ENCODE data around the gene MRPL55. TPM values are rescaled to one million over a fixed set of nuclear protein-coding genes. Genes with fewer than 3 reads are reported as not detected.

MRPL55 gene
- total RNA-seq, 4 donors from 2014 or later = 23.5 to 125 (median 87.5) TPM

DNA sequence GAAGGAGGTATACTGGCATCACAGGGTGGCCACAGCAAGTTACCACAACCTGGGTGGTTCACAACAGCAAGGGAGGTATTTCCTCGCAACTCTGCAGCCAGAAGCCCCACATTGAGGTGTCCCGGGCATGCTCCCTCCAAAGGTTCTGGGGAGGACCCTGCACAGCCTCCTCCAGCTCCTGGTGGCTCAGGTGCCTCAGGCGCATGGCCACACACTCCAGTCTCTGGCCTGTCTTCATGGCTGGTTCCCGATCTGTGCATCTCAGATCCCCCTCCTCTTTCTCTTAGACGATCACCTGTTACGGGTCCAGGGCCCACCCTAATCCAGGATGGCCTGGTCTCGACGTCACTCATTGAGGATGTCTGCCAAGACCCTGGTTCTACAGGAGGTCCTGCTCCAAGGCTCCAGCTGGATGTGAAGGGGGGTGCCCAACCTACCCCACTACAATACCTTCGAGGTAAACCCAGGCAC is 33.3 kb downstream of the MRPL55 start:
- Histone ChIP-seq H3K4me3 (replicated peaks in 1 of 3) (no peak overlapping the region), H3K9me3 (no peaks in the 10 kb centered on the region), H3K27me3 (no peaks in the 10 kb centered on the region), H3K36me3 (no peaks in the 10 kb centered on the region), H3K27ac (no peak overlapping the region), H3K4me1 (peaks cover 0 to 11% of the 10 kb centered on the region in 2 donors)
- intact Hi-C loops (cut with DNase I) = no loop called here
- no peak for DNase-seq
- 76 to 83% methylated on average over 1 to 8 of the region's 9 CpGs for WGBS, 2 donors
- TF ChIP-seq, protein P1, sequence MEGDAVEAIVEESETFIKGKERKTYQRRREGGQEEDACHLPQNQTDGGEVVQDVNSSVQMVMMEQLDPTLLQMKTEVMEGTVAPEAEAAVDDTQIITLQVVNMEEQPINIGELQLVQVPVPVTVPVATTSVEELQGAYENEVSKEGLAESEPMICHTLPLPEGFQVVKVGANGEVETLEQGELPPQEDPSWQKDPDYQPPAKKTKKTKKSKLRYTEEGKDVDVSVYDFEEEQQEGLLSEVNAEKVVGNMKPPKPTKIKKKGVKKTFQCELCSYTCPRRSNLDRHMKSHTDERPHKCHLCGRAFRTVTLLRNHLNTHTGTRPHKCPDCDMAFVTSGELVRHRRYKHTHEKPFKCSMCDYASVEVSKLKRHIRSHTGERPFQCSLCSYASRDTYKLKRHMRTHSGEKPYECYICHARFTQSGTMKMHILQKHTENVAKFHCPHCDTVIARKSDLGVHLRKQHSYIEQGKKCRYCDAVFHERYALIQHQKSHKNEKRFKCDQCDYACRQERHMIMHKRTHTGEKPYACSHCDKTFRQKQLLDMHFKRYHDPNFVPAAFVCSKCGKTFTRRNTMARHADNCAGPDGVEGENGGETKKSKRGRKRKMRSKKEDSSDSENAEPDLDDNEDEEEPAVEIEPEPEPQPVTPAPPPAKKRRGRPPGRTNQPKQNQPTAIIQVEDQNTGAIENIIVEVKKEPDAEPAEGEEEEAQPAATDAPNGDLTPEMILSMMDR (IDR thresholded peaks at IDR 0.05) = no peak
- no peak for TF ChIP-seq POLR2A (IDR thresholded peaks at IDR 0.05)

- peaks cover 0 to 10% of the 10 kb centered on the region in 2 donors for H3K4me1 ChIP-seq
- TF ChIP-seq, protein P1 (IDR thresholded peaks at IDR 0.05) = no peak
- TF ChIP-seq POLR2A (IDR thresholded peaks at IDR 0.05) = no peak
- H3K4me3 ChIP-seq (replicated peaks in 1 of 3) = no peak overlapping the region
- no peak overlapping the region for H3K27ac ChIP-seq
- DNase-seq = no peak
- no peaks in the 10 kb centered on the region for H3K27me3 ChIP-seq
- H3K36me3 ChIP-seq = no peaks in the 10 kb centered on the region
- intact Hi-C loops (cut with DNase I) = no loop called here
- H3K9me3 ChIP-seq = no peaks in the 10 kb centered on the region
- WGBS, 2 donors = 31 to 43% methylated on average over 15 to 17 of the region's 18 CpGs
These were observed 34.0 kb downstream of the MRPL55 start for GRCh38 chr1:228074954-228075730.

DNA sequence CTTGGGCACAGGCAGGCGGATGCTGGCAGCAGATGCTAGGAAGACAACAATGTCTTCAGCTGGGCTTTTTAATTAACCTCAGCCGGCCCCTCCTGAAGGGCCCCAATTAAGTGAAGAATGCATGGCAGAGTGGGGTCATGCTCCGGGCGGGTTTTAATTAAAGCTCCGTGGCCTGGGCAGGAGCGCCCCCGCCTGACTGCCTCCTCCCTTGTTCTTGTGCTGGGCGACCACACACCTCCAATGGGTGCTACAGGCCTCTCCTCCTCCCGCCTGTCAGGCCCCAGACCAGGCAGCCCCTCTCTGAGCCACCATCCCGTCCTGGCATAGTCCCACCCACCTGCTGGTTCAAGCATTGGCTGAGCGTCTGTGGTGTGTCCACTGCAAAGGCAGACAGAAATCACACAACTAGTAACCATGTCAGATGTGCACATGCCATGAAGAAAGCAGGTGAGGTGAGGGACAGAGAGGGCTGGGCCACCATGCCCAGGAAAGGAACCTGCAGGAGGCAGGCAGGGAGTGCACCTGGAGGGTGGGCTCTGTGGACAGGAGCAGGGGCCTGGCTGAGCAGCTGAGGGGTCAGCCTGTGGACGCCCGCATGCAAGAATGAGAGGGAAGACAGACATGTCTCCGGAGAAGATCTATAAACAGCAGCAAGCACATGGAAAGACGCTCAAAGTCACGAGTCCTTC is 35.1 kb downstream of the MRPL55 start:
- no peak overlapping the region for H3K4me3 ChIP-seq (replicated peaks in 1 of 3)
- no peaks in the 10 kb centered on the region for H3K36me3 ChIP-seq
- TF ChIP-seq POLR2A (IDR thresholded peaks at IDR 0.05) = no peak
- TF ChIP-seq, protein P1 (IDR thresholded peaks at IDR 0.05) = peak in 1 of 6 experiments; percentile 7
- H3K27me3 ChIP-seq = no peaks in the 10 kb centered on the region
- WGBS, 2 donors = 35 to 50% methylated on average over 9 to 16 of the region's 16 CpGs
- H3K9me3 ChIP-seq = no peaks in the 10 kb centered on the region
- H3K27ac ChIP-seq = no peak overlapping the region
- intact Hi-C loops (cut with DNase I) = no loop called here
- peak in 1 of 2 donors; percentile 31 for DNase-seq
- peaks cover 0 to 9% of the 10 kb centered on the region in 2 donors for H3K4me1 ChIP-seq

DNA sequence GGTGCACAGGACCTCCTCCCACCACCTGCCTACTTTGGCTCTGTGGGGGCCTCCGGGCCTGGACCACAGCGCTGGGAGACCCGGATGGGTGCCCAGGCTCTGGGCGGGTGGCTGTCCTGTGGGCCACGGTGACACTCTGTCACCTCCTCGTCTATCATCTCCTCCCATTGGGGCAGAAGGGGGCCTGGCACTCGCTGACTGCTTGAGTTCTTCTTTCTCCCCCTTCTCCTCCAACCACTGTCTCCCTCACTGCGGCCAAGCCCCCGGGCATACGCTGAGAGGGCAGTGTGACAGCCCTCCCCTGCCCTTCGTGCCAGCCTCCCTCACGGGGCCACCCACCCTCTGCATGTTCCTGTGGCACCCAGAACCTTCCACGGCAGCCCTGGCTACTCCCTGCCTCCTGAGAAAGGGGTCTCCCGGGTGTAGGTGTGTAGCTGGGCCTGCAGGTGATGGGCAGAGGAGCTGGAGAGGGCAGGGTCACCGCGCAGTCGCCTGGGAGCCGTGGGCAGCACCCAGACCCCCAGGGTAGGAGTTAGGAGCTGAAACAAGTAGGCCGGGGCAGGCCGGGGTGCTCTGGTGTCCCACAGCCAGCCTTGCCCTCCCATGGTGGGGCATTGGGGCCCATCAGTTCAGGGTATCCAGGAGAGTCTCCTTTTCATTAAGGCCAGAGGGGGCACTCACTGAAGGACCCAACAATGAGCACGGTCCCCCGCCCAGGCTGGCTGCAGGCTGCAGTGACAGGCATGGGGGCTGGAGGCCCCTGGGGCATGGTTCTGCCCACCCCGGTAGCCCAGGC is 35.8 kb downstream of the MRPL55 start:
- DNase-seq = no peak
- WGBS, 2 donors = 75 to 76% methylated on average over 17 to 22 of the region's 23 CpGs
- H3K27me3 ChIP-seq = no peaks in the 10 kb centered on the region
- no peaks in the 10 kb centered on the region for H3K36me3 ChIP-seq
- H3K4me1 ChIP-seq = peaks cover 0 to 3% of the 10 kb centered on the region in 2 donors
- H3K27ac ChIP-seq = no peak overlapping the region
- no peak overlapping the region for H3K4me3 ChIP-seq (replicated peaks in 1 of 3)
- intact Hi-C loops (cut with DNase I) = no loop called here
- no peaks in the 10 kb centered on the region for H3K9me3 ChIP-seq
- TF ChIP-seq POLR2A (IDR thresholded peaks at IDR 0.05) = no peak
- TF ChIP-seq, protein P1 (IDR thresholded peaks at IDR 0.05) = no peak

Data from thyroid gland (tissue), 4 donors.